Activated gamma-delta T cell (primary cell): ENCODE data around the gene CD180.
"Not testable (repeated sequence)": the region's sequence is repeated elsewhere in the genome, so short reads cannot be mapped to it uniquely, and the experiment has no call there.

Experiments used
- DNase-seq: peaks from one replicate; lab custom pipeline; 2025; lab: John Stamatoyannopoulos, UW

The CD180 gene

GRCh38 chr5:67188274-67189078 is 8.1 kb downstream of the CD180 start:
- no peak for DNase-seq

- DNase-seq, result no peak
Measured at GRCh38 chr5:67187006-67187715, 9.4 kb downstream of the CD180 start.

GRCh38 chr5:67183859-67184258 is 12.7 kb downstream of the CD180 start:
- DNase-seq, result no peak

- DNase-seq, result no peak
Measured at GRCh38 chr5:67182301-67182790, 14.3 kb downstream of the CD180 start.

GRCh38 chr5:67181648-67182221 is 14.9 kb downstream of the CD180 start:
- no peak for DNase-seq

- no peak for DNase-seq
Measured at GRCh38 chr5:67179697-67180361, 16.8 kb downstream of the CD180 start.

GRCh38 chr5:67178966-67179365 is 17.6 kb downstream of the CD180 start:
- no peak for DNase-seq

- no peak for DNase-seq
Measured at GRCh38 chr5:67178085-67178484, 18.5 kb downstream of the CD180 start.

GRCh38 chr5:67176936-67177335 is 19.7 kb downstream of the CD180 start:
- DNase-seq, result no peak

- no peak for DNase-seq
Measured at GRCh38 chr5:67173959-67174358, 22.6 kb downstream of the CD180 start.

GRCh38 chr5:67173351-67173750 is 23.2 kb downstream of the CD180 start:
- not testable (repeated sequence) for DNase-seq

- DNase-seq, result no peak
Measured at GRCh38 chr5:67170767-67171166, 25.8 kb downstream of the CD180 start.

- DNase-seq, result no peak
Measured at GRCh38 chr5:67168069-67168468, 28.5 kb downstream of the CD180 start.

- DNase-seq, result peak; percentile 46
Measured at GRCh38 chr5:67166460-67167285, 29.9 kb downstream of the CD180 start.

GRCh38 chr5:67165526-67166459 is 30.8 kb downstream of the CD180 start:
- DNase-seq, result peak; percentile 59

- no peak for DNase-seq
Measured at GRCh38 chr5:67164856-67165525, 31.6 kb downstream of the CD180 start.

GRCh38 chr5:67163863-67164595 is 32.6 kb downstream of the CD180 start:
- DNase-seq, result peak; percentile 18

- DNase-seq, result no peak
Measured at GRCh38 chr5:67163231-67163756, 33.3 kb downstream of the CD180 start.

GRCh38 chr5:67161767-67162166 is 34.8 kb downstream of the CD180 start:
- DNase-seq, result no peak
